ENCODE measurements around the gene GTPBP2.

DNA sequence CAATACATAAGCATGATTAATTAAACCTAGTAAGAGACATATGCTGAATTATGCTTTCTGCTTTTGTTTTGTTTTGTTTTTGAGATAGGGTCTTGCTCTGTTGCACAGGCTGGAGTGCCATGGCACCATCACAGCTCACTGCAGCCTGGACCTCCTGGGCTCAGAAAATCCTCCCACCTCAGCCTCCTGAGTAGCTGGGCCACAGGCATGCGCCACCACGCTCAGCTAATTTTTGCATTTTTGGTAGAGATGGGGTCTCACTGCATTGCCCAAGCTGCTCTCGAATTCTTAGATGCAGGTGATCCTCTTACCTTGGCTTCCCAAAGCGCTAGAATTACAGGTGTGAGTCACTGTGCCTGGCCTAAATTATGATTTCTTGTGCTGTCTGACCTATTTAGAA is 57.0 kb downstream of the GTPBP2 start:
- TF ChIP-seq, protein P1, sequence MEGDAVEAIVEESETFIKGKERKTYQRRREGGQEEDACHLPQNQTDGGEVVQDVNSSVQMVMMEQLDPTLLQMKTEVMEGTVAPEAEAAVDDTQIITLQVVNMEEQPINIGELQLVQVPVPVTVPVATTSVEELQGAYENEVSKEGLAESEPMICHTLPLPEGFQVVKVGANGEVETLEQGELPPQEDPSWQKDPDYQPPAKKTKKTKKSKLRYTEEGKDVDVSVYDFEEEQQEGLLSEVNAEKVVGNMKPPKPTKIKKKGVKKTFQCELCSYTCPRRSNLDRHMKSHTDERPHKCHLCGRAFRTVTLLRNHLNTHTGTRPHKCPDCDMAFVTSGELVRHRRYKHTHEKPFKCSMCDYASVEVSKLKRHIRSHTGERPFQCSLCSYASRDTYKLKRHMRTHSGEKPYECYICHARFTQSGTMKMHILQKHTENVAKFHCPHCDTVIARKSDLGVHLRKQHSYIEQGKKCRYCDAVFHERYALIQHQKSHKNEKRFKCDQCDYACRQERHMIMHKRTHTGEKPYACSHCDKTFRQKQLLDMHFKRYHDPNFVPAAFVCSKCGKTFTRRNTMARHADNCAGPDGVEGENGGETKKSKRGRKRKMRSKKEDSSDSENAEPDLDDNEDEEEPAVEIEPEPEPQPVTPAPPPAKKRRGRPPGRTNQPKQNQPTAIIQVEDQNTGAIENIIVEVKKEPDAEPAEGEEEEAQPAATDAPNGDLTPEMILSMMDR (IDR thresholded peaks at IDR 0.05; ENCODE audit: low read depth, low read length) = no peak
- TF ChIP-seq EZH2phosphoT487 (IDR thresholded peaks at IDR 0.05; ENCODE audit: low read depth) = no peak

Measured in OCI-LY3 (cell line).